ENCODE results near the gene IGF2BP3.

Gene IGF2BP3

DNA sequence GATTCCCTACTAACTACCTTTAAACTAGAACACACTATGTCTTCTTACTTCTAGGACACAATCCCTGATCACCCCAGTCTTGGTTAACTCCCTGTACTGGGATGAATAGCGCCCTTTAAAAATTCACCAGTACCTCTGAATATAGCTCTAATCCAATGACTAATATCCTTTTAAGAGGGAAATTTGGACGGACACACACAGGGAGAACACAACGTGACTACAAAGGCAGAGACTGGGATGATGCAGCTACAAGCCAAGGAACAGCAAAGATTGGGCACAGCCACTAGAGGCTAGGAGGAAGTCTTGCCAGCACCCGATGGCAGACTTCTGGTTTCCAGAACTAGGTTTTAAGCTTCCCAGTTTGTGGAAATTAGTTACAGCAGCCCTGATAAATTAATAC, 89.7 kb downstream of the IGF2BP3 start:
- no peak for DNase-seq (ENCODE audit: low read depth in 1 of 2, low spot score in 1 of 2)

DNA sequence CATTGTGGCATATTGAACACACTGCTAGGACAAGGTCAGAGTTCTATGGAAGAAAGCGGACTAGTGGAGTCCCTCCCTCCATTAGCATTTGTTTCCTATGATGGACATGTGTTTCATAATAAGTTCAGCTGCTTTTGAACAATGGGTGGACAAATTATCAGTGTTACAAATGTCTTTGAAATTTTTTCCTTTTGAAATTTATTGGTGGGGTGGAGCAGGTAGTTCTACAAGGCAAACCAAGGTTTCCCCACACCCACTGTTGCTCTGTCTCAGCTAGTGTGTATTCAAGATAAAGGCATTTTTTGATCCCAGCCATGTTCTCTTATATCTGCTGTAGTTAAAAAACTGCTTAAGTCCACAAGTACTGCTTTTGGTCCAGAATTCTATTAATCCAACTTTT, 91.3 kb downstream of the IGF2BP3 start:
- no peak for DNase-seq (ENCODE audit: low read depth in 1 of 2, low spot score in 1 of 2)

DNA sequence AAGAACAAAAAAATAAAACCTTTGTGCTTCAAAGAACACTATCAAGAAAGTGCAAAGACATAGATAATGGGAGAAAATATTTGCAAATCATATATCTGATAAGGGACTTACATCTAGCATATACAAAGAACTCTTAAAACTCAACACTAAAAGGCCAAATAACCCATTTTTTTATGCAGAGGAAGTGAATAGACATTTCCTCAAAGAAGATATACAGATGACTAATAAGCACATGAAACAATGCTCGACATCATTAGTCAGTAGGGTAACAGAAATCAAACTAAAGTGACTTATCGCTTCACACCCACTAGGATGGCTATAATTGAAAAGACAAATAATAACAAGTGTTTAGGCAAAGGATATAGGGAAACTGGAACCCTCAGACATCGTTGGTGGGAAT, 93.2 kb downstream of the IGF2BP3 start:
- no peak for DNase-seq (ENCODE audit: low read depth in 1 of 2, low spot score in 1 of 2)

DNA sequence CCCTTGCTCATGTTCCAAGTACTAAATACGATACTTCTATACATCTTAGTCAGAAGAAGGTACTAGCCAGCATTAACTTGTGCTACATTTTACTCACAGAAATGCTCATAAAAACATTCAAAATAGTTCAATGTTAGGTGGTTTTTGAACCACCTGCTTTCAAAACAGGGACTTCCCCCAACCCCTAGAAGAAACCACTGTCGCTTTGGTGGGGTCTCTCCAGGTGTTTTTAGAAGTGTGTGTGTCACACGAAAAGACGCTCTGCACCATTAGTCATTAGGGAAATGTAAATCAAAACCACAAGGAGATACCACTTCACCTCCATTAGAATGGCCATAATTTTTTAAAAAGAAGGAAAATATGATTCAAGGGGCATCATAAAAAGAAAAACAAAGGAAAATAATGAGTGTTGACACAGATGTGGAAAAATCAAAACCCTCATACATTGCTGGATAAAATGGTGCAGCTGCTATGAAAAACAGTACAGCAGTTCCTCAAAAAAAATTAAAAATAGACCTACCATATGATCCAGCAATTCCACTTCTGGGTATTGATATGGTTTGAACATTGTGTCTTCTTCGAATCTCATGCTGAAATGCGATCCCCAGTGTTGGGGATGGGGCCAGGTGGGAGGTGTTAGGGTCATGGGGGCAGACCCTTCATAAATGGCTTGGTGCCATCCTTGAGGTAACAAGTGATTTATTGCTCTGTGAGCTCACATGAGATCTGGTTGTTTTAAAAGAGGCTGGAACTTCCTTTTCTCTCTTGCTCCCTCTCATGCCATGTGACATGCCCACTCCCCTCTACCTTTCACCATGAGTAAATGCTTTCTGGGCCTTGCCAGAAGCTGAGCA, 96.9 kb downstream of the IGF2BP3 start:
- peak in 1 of 2 donors; percentile 17 for DNase-seq (ENCODE audit: low read depth in 1 of 2, low spot score in 1 of 2)

DNA sequence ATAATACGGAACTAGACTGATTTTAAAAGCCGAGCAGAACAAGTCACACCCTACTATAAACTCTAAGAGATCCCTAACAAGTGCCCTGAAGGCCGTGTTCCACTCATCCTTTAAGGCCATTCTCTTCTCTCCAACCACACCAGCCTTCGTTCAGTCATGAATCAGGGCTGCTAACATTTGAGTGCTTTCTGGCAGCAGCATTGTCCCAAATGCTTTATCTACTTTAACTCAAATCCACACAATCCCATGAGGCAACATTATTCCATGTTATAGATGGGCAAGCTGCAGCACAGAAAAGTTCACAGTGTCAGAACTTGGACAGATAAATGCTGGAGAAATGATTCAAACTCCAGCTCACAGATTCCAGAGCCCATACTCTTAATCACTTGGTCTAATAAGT, 97.7 kb downstream of the IGF2BP3 start:
- no peak for DNase-seq (ENCODE audit: low read depth in 1 of 2, low spot score in 1 of 2)

DNA sequence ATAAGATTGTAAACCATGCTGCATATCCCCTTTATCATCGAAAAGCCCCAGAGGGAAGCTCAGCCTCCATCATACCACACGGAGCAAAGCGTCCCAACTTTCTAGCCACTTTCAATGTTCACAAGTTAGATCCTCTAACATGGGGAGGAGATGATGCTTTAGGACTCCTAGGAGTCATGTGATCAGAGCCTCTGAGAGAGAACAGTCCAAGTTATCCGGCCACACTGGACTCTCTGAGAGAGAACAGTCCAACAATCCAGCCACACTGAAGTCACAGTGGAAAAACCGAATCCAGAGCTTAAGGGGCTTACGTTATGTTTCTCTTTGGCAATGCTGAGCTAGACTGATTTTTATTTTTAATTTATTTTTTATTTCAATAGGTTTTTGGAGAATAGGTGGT, 98.6 kb downstream of the IGF2BP3 start:
- no peak for DNase-seq (ENCODE audit: low read depth in 1 of 2, low spot score in 1 of 2)

DNA sequence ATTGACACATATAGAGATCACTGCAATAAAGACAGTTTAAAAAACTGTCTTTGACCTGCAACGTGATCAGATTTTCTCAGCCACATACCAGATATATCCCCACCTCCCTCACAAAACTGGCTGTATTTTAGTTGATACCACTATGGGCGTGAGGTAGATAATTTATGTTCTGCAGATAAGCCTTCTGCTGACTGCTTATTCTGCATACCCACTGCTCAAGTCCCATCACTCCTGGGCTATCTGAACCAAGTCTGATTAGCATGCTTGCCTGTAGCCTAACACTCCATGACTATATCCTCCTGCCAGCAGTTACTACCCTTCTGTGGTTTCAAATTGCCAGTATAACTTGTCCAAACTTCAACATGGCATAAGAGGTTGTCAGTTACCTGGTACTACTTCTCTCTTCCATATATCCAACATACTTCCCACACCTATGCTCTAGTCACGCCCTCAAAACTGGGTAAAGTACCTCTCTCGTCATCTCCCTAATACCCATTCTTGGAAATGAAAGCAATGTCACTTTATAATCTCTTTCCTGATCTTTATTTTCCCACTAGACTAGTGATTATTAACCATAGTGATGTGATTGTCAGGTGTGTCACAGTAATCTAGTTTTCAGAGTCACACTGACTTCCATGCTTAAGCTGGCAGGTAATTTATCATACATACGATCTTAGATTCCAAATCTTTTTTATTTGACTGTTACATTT, 100.4 kb downstream of the IGF2BP3 start:
- no peak for DNase-seq (ENCODE audit: low read depth in 1 of 2, low spot score in 1 of 2)

DNA sequence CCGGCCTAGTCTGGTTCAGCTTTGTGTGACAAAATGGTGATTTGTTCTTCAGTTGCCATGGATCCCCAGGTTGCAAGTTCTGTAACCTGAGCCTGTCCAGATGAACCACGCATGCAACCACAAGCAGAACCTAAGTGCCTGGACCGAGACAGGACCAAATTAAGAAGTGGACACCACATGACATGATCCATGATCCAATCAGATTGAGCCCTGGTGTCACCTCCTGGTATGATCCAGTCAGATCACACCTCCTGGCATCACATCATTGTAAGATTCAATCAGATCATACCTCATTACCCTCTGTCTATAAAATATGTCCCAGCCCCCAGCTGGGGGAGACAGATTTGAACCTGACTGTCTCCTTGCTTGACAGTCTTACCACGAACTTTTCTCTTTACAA, 101.2 kb downstream of the IGF2BP3 start:
- no peak for DNase-seq (ENCODE audit: low read depth in 1 of 2, low spot score in 1 of 2)

DNA sequence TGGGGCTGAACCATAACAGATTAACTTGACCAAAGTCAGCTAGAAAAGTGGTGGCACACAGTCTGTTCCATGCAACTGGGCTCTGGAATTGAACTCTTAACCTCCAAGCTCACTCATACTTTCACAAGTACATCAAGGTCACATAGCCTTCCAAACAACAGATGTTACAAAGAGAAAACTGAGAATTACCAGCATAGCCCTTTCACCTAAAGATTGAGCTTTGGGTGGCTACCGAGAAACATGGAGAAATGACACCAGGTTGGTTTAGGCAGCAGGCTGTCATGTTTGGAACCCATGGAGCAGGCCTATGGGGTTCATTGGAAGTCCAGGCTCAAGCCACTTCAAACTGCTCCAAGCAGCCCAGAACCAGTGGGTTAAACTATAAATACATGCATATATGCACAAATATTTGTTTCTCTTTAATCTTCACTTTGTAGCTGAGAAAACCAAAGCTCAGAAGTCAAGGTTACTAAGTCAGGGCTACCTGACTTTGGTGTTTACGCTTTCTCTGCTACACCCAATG, 112.1 kb downstream of the IGF2BP3 start:
- DNase-seq (ENCODE audit: low read depth in 1 of 2, low spot score in 1 of 2): no peak

DNA sequence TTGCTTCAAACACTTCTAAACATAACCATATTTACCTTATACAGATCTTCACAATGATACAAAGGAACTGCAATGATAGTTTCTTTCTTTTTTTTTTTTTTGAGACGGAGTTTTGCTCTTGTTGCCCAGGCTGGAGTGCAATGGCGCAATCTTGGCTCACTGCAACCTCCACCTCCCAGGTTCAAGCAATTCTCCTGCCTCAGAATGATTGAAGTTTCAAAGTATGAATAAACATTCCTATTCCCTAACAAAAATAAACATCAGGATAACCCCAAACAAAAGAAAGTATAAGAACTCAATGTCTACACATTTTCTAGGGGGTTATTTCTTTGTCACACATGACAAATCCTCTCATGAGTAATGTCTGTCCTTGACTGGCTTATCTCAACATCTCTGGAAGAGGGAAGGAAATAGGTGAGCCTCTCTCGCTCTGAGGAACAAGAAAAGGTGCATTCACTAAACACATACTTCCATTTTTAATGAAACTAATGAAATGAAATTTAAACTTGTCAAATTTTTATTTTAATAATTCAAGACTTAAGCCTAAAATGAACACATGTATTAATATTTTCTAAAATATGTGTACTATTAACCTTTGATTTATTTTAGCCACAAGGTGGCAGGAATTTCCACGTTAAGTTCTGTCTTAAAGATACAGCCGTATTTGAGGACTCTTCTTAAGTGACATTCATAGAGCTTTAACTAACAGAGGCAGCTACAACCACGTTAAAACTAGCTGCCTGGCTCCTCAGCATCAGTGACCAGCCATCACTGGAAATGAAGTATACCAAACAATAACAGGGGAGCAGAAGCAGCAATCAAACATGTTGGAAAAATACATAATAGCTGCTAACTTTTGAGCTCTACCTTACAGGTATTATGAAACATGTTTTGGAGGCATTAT, 112.8 kb downstream of the IGF2BP3 start:
- DNase-seq (ENCODE audit: low read depth in 1 of 2, low spot score in 1 of 2): no peak

DNA sequence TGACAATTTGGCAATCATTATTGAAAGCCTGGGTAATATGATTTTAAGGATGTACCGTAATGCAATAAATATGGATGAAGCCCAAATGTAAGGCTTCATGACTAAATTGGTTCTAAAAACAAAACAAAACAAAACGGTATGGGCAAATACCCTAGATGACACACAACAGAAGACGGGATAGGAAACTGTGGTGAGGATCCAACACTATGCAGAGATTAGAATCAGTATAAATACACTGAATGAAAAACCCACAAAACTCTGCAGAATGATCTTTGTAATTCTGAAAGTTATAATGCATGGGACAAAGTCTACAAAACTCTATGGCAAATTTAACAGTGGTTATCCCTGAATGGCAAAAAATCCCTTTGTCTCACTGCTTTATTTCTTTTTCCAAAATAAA, 113.6 kb downstream of the IGF2BP3 start:
- DNase-seq (ENCODE audit: low read depth in 1 of 2, low spot score in 1 of 2): no peak

DNA sequence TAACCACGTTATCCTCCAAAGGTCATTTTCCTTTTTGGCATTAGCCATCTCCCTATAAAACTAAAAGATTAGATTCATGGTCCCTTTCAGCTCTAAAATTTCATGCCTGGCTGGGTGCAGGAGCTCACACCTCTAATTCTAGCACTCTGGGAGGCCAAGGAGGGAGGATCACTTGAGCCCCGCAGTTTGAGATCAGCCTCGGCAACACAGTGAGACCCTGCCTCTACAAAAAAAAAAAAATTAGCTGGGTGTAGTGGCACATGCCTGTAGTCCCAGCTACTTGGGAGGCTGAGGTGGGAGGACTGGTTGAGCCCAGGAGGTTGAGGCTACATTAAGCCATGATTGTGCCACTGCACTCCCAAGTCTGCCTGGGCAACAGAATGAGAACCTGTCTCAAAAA, 114.1 kb downstream of the IGF2BP3 start:
- no peak for DNase-seq (ENCODE audit: low read depth in 1 of 2, low spot score in 1 of 2)

DNA sequence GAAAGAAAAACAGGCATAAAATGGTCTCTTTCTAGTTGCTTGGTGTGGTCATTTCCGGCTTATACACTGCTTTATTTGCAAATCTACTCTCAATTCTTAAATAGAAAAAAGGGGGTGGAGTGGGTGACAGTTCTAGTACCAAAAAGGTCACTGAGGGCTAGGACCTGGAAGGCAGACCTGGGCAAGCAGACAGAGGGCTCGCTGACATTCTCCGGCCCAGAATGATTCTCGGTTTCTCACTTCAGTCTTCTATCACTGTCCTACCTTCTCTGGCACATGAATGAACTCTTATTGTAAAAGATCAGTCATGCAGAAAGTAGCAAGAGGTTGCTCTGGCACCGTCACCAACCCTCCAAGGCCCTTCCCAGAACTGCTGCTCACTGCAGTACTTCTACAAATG, 117.1 kb downstream of the IGF2BP3 start:
- DNase-seq (ENCODE audit: low read depth in 1 of 2, low spot score in 1 of 2): no peak

DNA sequence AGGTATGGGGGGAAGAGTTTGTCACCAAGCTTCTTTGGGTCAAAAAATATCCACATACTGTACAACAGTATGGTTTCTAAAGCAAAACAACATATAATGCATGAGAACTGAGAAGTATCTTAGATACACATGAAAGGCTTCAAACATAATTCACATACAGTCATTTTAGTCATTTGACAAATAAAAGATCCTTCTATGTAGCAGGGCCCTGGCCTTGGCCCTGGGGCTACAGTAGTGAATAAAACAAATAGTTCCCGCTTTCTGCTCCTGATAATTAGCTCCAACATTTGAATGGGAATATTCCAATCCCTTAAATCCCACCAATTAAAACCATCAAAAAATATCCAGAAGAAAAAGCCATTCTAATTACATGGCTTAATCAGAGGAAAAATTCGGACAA, 119.8 kb downstream of the IGF2BP3 start:
- DNase-seq (ENCODE audit: low read depth in 1 of 2, low spot score in 1 of 2): no peak

DNA sequence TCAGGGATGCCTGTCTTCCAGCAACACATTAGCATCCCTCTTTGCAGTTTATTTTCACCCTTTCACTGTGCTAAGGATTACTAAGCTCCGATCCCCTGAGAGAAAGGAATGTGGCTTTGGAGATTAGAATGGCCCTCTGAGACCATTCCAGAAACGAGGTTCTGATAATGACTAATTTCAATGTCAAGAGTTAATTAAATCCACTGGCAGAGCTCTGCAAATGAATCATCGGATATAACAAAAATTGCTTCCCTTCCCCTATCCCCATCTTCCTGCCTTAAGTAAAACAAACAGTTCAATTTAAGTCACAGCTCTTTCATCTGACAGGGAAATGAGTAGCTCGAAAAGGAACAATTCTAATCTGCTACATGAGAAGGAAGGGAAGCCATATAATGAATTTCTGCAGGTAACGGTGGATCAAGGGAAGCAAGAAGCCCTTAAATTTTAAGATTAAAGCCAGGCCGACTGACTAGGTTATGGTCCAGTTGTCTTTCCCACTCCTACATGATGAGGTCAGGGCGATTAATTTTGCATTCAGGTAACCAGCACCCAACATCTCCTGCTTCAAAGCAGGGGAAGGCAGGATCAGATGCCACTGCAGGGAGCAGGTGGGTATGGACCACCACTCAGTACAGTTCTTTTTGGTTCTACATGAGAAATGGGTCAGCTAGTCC, 120.7 kb downstream of the IGF2BP3 start:
- DNase-seq (ENCODE audit: low read depth in 1 of 2, low spot score in 1 of 2): no peak

DNA sequence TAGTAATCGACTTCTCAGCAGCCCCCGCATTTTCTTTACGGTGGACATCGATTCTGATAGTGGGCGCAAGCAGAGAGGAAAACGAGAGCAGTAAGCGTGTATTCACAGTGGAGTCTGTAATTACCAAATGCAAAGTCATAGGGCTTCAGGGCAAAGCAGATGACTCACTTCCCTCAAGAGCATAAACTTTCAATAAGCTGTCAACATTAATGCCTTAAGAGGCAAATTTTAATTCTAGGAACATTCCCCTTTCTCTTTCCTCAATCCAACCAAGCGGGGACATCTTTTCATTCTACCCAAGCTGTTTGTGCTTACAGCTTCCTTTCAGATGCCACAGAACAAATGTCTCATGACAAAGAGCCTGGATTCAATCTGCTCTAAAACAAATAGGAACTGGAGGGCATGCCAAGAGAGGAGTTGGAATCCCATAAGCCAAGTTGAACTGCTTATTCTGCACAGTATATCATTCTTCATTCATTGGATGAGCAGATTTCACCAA, 122.6 kb downstream of the IGF2BP3 start:
- no peak for DNase-seq (ENCODE audit: low read depth in 1 of 2, low spot score in 1 of 2)

DNA sequence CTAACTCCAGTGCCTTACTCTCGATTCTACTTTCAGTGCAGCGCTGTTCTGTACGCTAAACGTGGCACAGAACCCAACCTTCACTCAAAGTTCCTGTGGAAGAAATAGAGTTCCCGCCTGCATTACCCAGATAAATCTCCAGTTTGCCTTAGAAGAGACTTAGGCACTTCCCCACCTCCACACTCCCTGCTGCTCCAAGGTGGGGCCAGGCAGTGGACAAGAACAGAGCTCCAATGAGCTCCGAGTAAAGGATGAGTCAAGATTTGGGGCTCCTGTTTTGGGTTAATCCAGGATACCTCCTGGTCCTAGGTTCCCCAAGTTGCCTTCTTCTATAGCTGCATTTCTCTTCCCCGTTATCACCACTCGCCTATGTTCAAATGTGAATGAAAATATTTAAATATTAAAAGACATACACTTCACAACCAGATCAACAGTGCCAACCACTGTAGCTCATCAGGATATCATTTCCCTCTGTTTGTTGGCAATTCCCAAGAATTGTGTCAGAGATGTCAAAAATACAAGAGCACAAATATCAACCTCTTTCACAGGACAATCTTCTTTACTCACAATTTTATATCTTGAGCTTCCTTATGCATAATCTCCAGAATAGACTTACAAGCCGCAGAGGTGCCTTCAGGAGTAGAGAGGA, 123.1 kb downstream of the IGF2BP3 start:
- DNase-seq (ENCODE audit: low read depth in 1 of 2, low spot score in 1 of 2): no peak

DNA sequence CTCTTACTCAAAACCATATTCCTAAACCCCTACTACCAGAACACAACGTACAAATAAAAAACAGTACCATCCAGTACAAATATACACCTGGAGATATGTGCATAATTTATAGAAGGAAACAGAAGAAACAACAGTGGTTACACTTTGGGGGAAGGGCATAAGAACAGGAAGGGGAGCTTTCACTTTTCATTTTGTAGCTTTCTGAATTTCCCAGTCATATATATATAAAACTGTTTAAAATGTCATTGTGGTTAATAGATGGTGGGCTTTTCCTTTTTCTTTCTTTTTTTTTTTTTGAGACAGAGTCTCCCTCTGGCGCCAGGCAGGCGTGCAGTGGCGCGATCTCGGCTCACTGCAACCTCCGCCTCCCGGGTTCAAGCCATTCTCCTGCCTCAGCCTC, 124.0 kb downstream of the IGF2BP3 start:
- no peak for DNase-seq (ENCODE audit: low read depth in 1 of 2, low spot score in 1 of 2)

DNA sequence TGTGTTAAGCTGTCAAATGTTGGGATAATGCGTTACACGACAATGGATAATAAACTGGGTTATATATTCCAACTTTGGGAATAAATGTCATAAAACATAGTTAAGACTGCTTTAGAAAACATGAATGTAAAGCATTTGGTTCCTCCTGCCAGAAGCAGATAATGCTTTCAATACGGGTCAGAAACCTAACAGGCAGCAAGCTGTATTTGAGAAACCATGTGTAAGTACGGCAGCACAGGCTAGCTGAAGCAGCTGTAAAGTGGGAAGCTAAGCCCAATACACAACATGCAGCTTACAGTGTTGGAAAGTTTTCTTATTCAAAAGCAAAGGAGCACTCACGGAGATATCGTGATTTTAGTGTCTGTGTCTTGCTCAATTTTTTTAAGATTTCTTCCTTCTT, 124.7 kb downstream of the IGF2BP3 start:
- no peak for DNase-seq (ENCODE audit: low read depth in 1 of 2, low spot score in 1 of 2)

DNA sequence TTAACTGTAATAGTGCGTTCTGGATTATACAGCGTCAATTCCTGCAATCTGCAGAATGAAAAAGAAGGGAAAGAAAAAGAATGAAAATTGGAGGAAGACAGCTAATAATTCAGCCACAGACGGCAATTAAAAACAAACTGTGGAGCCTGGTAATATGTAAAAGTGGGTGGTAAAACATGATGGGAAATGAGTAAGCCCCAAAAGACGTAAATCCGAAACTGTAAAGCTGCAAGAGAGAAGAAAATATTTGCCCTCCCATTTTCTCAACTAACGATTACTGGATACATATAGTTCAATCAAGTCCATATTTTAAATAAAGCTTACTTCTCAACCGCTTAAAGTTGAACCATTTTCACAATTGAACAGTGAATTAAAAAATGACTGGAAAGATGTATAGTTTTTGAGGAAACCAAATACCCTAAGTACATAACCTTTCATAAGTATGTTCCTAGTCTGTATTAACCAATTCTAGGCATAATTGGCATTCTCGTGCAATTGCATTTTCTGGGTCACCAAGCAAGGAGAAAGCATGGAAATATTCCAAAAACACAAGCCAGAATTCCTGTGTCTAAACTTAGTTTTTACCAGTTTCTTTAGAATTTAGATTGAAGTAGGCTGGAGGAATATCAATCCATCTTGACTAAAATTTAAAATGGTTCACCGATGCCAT, 126.3 kb downstream of the IGF2BP3 start:
- no peak for DNase-seq (ENCODE audit: low read depth in 1 of 2, low spot score in 1 of 2)

Data from stimulated activated CD4-positive, alpha-beta T cell treated with anti-CD3 and anti-CD28 coated beads, Interleukin-15, amount 100 ng/mL, for 1 hour (primary cell).